Activated CD4-positive, alpha-beta T cell treated with anti-CD3 and anti-CD28 coated beads for 48 hours (primary cell): ENCODE measurements around the gene GLRX.

ENCODE experiments used
- DNase-seq: peaks from one replicate; pipeline ENCODE4 v3.0.0-alpha.2; 2020

GLRX gene

GRCh38 chr5:95806687-95807086, 15.8 kb downstream of the GLRX start:
- DNase-seq: no peak

GRCh38 chr5:95804736-95805539, 17.6 kb downstream of the GLRX start:
- no peak for DNase-seq

- DNase-seq: no peak
Observed at GRCh38 chr5:95803271-95804148, 19.0 kb downstream of the GLRX start.

- no peak for DNase-seq
Observed at GRCh38 chr5:95801961-95802360, 20.6 kb downstream of the GLRX start.

GRCh38 chr5:95801532-95801931, 21.0 kb downstream of the GLRX start:
- no peak for DNase-seq

GRCh38 chr5:95800553-95800952, 22.0 kb downstream of the GLRX start:
- DNase-seq: no peak

- DNase-seq: no peak
Observed at GRCh38 chr5:95799191-95799835, 23.2 kb downstream of the GLRX start.

GRCh38 chr5:95798545-95798944, 24.0 kb downstream of the GLRX start:
- no peak for DNase-seq

GRCh38 chr5:95798048-95798447, 24.5 kb downstream of the GLRX start:
- DNase-seq: no peak

- no peak for DNase-seq
Observed at GRCh38 chr5:95797301-95797700, 25.2 kb downstream of the GLRX start.

GRCh38 chr5:95794070-95794516, 28.4 kb downstream of the GLRX start:
- no peak for DNase-seq

- DNase-seq: no peak
Observed at GRCh38 chr5:95791751-95792150, 30.8 kb downstream of the GLRX start.

GRCh38 chr5:95788493-95788892, 34.0 kb downstream of the GLRX start:
- no peak for DNase-seq

- no peak for DNase-seq
Observed at GRCh38 chr5:95786821-95787418, 35.6 kb downstream of the GLRX start.

- DNase-seq: no peak
Observed at GRCh38 chr5:95784514-95785302, 37.8 kb downstream of the GLRX start.

- DNase-seq: no peak
Observed at GRCh38 chr5:95783661-95784060, 38.9 kb downstream of the GLRX start.

- no peak for DNase-seq
Observed at GRCh38 chr5:95782181-95782580, 40.3 kb downstream of the GLRX start.

- peak; percentile 77 for DNase-seq
Observed at GRCh38 chr5:95781101-95781583, 41.4 kb downstream of the GLRX start.

- DNase-seq: no peak
Observed at GRCh38 chr5:95780597-95780996, 41.9 kb downstream of the GLRX start.

- DNase-seq: no peak
Observed at GRCh38 chr5:95779611-95780010, 42.9 kb downstream of the GLRX start.

- DNase-seq: no peak
Observed at GRCh38 chr5:95778713-95779436, 43.7 kb downstream of the GLRX start.
